Stimulated activated CD4-positive, alpha-beta T cell treated with anti-CD3 and anti-CD28 coated beads, Interleukin-15, amount 100 ng/mL, for 1 hour (primary cell): ENCODE results near the gene RRAS2.
"Not testable (repeated sequence)": the region's sequence is repeated elsewhere in the genome, so short reads cannot be mapped to it uniquely, and the experiment has no call there.

Experiments
- DNase-seq, 2 donors: peaks; one replicate each; pipeline ENCODE4 v3.0.0-alpha.2; 2020; ENCODE audit warnings: low read depth in 1 of 2, low spot score in 1 of 2

The RRAS2 gene

DNA sequence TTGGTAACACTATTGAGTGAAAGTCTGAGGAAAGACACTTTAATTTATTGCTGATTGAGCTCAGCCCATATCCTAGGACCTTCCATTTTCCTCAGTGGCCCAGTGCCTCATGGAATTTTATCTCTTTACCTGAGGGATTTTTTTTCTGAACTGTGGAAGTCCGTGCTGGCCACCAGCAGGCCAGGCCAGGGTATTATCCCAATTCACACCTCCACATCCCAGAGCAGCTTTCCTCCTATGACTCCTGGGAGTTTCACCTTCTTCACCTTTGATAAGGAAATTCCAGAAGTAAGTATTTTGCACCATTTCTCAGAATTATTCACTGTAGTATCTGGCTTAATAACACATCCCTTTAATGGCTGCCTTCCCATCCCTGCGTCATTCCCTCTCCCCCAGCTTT is 13.0 kb upstream of the RRAS2 start:
- DNase-seq, result no peak

DNA sequence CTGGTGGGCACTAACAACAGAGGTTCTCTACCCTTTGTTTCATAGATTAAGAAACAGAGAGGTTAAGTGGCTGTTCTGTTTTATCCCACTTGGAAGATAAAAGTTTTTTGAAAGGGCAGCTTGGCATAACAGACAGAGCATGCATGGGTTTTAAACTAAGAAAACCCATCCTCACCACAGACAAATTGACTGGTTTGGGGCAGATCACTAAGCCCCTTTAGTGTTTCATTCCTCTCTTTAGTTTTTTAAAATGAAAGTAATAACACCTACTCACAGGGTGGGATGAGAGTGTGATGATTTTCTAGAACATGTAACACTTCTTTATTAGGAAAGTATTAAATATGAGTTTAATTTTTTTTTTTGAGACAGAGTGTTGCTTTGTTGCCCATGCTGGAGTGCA is 12.3 kb upstream of the RRAS2 start:
- DNase-seq, result no peak

DNA sequence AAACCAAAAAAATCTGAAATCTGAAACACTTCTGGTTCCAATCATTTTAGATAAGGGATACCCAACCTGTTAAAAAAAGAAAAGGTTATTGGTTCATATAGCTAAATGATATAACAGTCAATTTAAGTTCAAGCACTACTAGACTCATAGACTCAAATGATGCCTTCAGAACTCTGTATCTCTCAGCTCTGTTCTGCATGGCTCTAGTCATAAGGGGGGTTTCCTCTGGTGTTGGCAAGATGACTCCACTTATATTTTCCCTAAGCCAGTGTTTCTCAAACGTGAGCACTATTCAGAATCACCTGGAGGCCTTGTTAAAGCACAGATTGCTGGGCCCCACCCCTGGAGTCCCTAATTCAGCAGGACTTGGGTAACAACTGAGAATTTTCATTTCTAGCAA is 11.5 kb upstream of the RRAS2 start:
- DNase-seq, result no peak

DNA sequence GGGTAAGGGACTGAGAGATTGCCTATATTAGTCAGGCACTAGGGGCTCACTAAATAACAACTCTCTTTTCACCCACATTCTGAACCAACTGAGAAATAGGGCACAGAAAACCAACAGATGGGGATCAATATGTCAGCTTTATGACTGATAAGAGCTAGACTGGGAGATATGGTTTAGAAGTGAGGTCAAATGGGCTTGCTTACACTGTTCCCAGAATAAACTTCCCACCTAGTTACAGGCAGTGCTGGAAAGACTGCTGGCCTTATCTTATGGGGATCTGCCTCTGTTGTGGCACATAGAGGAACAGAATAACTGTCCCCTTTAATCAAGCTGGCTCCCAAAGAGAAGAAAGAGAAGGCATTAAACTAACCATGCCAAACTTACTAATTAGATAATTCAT is 10.6 kb upstream of the RRAS2 start:
- no peak for DNase-seq

DNA sequence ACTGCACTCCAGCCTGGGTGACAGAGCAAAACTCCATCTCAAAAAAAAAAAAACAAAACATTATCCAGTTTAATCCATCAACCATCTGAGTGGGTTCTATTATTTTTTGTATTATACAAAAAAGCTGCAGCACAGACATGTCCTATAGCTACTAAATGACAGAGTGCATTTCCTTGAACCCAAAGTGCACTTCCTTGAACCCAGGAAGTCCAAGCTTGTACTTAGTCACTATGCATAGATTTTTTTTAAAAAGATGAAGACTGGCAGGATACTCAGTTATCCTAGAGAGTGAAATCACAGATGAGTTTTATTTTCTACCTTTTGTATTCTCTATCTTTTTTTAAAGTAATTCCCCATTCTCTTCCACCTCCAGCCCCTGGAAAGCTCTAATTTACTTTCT is 8.0 kb upstream of the RRAS2 start:
- DNase-seq, result no peak

DNA sequence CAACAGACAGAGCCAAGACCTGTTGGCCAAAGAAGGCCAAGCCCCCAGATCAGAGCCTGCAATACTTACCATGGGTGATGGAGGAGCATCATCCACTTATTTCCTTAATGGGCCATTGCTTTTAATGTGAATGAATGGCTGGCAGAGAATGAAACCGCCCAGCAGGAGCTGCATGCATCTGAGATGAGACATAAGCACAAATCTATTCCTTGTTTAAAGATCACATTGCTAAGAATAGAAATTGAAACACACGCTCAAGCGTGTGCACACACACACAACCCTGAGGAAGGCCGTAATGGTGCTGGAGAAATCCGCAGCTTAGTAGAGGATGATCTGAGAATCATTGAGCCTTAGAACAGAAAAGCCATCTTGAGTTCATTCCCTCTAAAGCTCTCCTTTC is 5.3 kb upstream of the RRAS2 start:
- no peak for DNase-seq

DNA sequence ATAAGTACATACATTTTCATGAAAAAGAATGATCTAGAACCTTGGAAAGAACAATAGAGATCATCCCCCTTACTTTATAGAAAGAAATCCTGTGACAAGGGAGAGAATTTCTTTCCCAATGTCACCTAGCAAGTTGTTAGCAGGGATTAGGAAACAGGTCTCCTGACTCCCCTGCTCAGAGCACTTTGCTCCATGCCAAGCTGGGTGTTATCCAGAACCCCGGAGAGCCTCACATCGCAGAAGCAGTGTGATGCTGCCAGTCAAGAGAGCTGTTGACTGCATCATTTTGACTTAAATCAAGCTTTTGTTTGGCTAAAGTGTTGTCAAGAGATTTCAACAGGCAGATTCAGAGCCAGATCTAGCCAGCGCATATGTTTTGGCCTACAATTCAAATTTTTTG is 3.6 kb upstream of the RRAS2 start:
- no peak for DNase-seq

DNA sequence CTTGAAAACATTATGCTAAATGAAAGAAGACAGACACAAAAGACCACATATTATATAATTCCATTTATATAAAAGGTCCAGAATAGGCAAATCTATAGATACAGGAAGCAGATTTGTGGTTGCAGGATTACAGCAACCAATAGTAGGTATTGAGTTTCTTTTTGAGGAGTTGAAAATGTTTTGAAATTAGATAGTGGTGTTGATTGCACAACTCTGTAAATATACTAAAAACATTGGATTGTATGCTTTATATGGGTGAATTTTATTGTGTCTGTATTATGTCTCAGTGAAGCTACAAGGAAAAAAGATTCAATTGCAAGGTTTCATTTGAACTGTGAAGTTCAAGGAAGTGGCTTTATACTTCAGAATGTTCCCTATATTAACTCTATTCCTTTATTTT is 3.0 kb upstream of the RRAS2 start:
- DNase-seq, result no peak

DNA sequence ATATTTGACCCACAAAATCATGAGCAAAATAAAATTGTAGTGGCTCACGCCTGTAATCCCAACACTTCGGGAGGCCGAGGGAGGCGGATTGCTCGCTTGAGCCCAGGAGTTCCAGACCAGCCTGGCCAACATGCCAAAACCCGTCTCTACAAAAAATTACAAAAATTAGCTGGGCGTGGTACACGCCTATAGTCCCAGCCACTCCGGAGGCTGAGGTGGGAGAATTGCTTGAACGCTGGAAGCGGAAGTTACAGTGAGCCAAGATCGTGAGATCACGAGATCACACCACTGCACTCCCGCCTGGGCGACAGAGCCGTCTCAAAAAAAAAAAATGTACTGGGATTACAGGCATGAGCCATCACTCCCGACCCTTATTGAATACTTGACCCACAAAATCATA is 2.0 kb upstream of the RRAS2 start:
- no peak for DNase-seq

DNA sequence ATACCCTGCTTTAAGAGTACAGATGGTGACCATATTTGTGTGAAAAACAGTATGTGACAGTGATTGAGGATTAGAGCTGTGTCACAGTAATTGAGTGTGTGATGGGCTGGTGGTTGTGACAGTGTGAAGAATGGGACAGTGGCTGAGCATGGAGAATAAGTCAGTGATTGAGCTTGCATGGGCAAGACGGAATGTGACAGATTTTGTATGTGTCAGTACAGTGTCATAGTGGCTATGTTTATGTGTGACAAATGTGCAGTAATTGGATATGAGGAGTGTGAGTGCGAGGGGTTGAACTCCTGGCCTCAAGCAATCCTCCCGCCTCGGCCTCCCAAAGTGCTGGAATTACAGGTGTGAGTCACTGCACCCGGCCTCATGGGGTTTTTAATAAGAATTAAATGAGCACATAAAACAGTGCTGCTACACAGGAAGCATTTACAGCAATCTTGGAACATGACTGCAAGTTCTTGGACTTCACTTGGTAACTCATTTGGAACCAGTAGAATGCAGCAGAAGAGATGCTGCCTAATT is 583 bp upstream of the RRAS2 start:
- DNase-seq, result no peak

DNA sequence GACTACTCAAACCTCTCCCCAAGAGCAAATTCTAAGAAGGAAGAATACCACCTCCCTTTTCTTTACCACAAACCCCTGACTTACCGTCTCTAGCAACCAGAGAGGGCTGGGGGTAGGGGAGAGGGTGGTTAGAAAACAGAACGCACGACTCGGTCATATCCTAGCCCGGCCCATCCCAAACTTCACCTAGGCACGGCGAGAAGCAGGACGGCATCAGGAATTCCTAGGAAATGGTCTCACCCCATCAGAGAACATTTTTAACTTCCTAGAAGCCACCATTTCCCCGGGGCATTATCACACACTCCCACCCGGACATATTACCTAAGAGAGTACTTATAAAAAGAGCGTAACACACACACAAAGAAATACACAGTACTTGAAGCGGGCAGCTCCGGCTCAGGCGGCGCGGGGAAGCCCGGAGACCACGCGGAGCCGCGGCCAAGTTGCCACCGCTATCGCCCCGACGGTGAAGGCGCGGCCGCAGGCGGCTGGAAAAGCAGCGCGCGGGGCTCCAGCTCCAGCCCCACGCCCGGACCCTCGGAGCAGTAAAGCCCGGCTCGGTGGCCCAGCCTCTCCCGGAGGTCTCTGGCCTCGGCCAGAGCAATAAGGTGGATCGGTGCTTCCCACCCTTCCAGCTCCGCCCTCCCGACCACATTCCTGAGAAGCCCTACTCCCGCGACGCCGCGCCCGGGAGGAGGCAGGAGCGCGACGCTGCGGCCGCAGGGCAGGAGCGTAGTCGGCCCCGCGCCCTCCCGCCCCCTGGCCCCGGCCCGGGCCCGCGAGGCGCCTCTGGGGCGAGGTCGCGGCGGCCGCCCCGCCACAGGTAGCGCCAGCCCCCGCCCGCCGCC is 878 bp downstream of the RRAS2 start:
- DNase-seq, result peak in 1 of 2 donors; percentile 16

DNA sequence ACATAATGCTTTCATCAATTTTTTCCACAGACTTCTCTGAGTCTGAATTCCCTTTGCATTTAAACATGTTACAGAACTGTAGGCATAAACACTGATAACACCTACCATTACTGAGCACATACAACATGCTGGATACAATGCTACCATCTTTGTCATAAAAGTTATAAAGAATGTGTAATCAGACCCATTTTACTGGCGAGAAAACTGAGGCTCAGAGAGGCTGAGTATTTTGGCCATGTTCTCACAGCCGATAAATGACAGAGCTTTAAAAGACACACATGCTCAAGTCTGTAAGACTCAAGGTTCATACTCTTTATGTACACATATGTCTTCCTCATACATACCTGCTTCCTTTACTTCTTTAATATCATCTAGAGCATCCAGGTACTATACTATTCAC is 2.6 kb downstream of the RRAS2 start:
- no peak for DNase-seq

DNA sequence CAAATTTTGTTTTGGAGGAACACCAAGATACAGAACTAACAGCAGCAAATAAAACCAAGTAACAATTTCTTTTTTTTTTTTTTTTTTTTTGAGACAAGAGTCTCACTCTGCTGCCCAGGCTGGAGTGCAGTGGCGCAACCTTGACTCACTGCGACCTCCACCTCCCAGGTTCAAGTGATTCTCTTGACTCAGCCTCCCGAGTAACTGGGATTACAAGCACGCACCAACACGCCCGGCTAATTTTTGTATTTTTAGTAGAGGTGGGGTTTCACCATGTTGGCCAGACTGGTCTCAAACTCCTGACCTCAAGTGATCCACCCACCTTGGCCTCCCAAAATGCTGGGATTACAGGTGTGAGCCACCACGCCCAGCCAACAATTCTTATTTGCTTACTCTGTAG is 4.4 kb downstream of the RRAS2 start:
- DNase-seq, result not testable (repeated sequence)

DNA sequence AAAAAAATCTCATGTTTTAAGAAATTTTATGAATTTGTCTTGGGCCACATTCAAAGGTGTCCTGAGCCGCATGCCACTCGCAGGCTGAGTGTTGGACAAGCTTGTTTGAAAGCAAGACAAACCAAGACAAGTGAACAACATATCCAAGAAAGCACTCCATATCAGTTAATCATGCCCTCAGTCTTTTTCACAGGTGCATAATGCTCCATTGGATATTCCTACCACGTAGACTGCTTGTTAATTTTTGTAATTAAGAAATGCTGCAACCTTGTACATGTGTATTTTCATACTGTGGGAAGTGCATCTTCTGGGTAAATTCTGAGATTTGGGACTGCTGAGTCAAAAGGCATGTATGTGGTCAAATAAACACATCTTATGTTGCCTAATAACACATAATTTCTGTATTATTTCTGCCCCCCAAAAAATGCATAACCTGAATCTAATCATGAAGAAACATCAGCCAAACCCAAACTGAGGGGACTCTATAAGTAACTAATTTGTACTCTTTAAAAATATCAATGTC is 8.2 kb downstream of the RRAS2 start:
- no peak for DNase-seq

DNA sequence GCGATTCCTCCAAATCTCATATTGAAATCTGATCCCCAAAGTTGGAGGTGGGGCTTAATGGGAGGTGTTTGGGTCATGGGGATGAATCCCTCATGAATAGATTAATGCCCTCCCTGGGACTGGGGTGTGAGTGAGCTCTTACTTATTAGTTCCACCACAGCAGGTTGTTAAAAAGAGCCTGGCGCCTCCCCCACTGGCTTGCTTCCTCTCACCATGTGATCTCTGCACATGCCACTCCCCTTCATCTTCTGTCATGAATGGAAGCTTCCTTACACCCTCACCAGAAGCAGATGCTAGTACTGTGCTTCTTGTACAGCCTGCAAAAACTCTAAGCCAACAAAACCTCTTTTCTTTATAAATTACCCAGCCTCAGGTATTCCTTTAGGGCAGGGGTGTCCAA is 8.8 kb downstream of the RRAS2 start:
- DNase-seq, result no peak

DNA sequence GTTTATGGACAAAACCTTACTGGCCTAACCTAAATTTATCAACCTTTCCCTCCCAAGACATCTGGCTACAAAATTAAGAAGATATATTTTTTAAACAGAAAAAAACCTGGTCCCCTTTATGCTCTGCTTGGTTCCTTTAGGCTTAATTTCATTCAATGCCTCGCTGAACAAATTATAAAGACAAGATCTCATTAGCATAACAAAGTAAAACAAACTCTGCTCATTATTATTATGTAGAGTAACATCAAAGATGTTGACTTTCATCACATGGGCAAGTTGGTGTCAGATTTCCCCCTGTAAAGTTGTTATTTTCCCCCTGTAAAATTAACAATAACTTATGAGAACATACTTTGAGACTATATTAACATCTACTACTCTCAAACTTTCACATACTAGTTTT is 11.0 kb downstream of the RRAS2 start:
- no peak for DNase-seq

DNA sequence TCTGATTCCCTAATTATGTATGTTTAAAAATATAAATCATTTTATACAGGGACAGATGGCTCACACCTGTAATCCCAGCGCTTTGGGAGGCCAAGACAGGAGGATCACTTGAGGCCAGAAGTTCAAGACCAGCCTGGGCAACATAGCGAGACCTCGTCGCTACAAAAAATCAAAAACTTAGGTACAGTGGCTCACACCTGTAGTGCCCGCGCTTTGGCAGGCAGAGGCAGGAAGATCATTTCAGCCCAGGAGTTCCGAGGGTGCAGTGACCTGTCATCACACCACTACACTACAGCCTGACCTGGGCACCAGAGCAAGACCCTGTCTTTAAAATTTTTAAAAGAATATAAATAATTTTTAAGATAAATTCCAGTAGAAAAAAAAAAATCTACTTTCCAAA is 11.5 kb downstream of the RRAS2 start:
- no peak for DNase-seq

DNA sequence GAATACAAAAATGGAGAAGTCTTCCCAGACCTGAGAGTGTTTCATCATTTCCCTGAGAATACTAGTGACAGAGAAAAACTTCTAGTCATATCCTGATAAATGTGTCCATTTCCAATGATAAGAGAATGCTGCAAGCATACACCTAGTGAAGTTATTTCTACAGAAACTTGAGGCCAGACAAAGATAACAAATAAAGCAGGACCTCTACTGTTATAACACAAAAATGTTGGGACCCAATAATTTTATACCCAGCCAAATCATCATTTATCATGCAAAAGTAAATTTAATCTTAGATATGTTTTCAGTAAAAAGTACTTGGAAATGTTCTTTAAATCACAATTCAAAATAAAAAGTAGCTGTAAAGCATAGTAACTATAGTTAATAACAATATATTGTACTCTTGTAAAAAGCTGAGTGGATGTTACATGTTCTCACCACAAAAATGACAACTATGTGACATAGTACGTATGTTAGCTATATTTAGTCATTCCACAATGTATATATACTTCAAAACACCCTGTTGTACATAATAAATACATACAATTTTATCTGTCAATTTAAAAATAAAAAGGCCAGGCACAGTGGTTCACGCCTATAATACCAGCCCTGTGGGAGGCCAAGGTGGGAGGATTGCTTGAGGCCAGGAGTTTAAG is 12.6 kb downstream of the RRAS2 start:
- DNase-seq, result no peak

DNA sequence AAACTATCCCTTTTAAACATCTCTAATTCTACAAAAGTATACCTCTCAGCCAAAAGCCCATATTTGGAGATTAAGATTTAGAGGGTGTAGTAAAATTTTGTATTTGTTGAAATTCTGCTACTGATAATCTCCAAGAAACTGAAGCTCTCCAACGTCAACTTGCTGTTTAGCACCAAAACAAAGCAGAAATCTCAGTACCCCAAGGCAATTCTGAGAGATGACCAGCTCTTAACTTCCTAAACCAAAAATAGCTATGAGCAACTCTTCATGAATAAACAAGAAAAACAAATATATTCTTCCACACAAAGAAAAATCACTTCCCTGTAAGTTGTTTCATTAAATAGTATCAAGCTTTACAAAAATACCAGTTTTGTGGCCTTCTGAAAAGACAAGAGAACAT is 13.3 kb downstream of the RRAS2 start:
- DNase-seq, result no peak

DNA sequence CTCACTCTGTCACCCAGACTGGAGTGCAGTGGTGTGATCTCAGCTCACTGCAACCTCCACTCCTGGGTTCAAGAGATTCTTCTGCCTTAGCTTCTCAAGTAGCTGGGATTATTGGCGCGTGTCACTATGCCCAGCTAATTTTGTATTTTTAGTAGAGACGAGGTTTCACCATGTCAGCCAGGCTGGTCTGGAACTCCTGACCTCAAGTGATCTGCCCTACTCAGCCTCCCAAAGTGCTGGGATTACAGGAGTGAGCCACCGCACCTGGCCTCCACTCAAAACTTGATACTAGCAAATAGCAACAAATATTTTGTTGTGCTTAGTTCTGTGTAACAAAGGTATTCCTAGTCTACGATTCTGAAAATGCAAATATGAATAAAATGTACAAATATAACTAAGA is 14.0 kb downstream of the RRAS2 start:
- not testable (repeated sequence) for DNase-seq

DNA sequence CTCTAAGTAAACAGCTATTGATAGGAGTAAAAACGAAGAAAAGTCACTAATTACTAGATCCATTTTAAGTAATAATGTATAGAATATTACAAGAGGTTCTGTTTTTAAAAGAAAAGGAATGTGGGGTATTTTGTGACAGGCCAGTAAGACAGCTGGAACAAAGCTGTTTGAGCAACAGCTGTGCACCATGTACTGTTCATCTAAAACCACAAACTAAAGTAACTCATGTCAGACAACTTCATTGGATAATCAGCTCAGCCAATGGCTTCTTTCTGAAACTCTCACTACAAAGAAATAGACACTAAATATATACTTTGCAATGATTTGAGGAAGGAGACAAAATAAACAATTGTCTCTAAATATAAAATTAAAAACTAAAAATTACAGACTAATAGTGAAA is 16.1 kb downstream of the RRAS2 start:
- DNase-seq, result no peak

DNA sequence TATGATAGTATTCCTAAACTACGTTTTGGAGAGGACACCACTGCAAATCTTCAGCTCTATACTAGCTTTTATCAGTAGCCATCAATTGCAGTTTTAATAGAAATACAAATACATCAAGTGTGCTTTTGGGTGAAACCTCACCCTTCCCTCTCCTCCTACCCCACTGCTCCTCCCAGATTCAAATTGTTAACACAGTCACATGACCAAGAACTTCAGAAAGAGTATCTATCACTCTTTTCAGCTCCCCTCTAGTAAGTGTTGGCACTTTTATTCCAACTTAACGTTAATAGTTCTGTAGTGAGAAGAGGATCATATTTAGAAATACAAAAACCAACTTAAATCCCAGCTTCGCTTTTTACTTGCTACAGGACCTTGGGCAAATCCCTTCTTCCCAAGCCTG is 17.0 kb downstream of the RRAS2 start:
- no peak for DNase-seq
